Heart right ventricle (tissue), 16 donors: ENCODE data around the gene VAPB. TPM values are rescaled to one million over a fixed set of nuclear protein-coding genes. Genes with fewer than 3 reads are reported as not detected.

Experiments used
- ATAC-seq, 8 donors: fragments of 200-7000 bp; cut with Tn5 transposase; one replicate each; pipeline ENCODE4 v1.9.1; 2020; ENCODE audit warnings: mild to moderate bottlenecking in 8 of 8, moderate library complexity in 8 of 8, moderate number of reproducible peaks in 1 of 8
- DNase-seq, 2 donors: peaks; one replicate each; pipeline ENCODE4 v3.0.0-alpha.2; 2020
- H3K27ac ChIP-seq, 10 donors: fragments of 200-600 bp; sonication (generic) in 2 of 10; one replicate each; pipeline versions ENCODE4 v1.5.0 to v1.8.0; 2020 to 2022; ENCODE audit warnings: mild to moderate bottlenecking in 3 of 10
- H3K27me3 ChIP-seq, 7 donors: fragments of 200-600 bp; one replicate each; pipeline ENCODE4 v1.8.0; 2021 to 2022; ENCODE audit warnings: mild to moderate bottlenecking in 2 of 7
- H3K36me3 ChIP-seq, 9 donors: fragments of 200-600 bp; sonication (generic) in 1 of 9; one replicate each; pipeline versions ENCODE4 v1.5.0 to v1.8.0; 2020 to 2022; ENCODE audit warnings: mild to moderate bottlenecking in 2 of 9
- H3K4me1 ChIP-seq, 9 donors: fragments of 200-600 bp; sonication (generic) in 1 of 9; one replicate each; pipeline versions ENCODE4 v1.5.0 to v1.8.0; 2020 to 2022; ENCODE audit warnings: mild to moderate bottlenecking in 4 of 9
- H3K4me3 ChIP-seq, 10 donors: fragments of 200-600 bp; sonication (generic) in 2 of 10; one replicate each; pipeline versions ENCODE4 v1.5.0 to v1.8.0; 2020 to 2022; ENCODE audit warnings: mild to moderate bottlenecking in 7 of 10, moderate library complexity in 2 of 10
- H3K9me3 ChIP-seq, 11 donors: fragments of 200-600 bp in 10 of 11; sonication (generic) in 2 of 11; one replicate each; pipeline versions ENCODE4 v1.5.0 to v1.8.0; 2013 to 2022; ENCODE audit warnings: mild to moderate bottlenecking in 2 of 11, control low read depth in 1 of 11, moderate library complexity in 1 of 11
- WGBS, 2 donors: extraction: QIAGEN DNeasy Blood & Tissue Kit; methylation state at CpG; one replicate each; pipeline ENCODE4 v1.1.7; 2013; ENCODE audit warnings: inconsistent platforms in 1 of 2; 5-methylcytosine and 5-hydroxymethylcytosine counted together
- intact Hi-C, 10 donors: fragments of 100-400 bp; cut with DNase I; formaldehyde crosslinking; loops; one replicate each; pipeline versions ENCODE4 v1.11.1 to v1.14.2; 2022
- polyA plus RNA-seq, 2 donors: library from polyadenylated mRNA; stranded (reverse); fragments of 200-250 nt; gene quantifications; one replicate each; pipeline ENCODE4 v1.2.3, GENCODE V29; 2013
- total RNA-seq, 10 donors: library from RNA; stranded (reverse); fragmentation: NEBNext Ultra II Directional in 3 of 10; extraction: Animal tissue kit (Norgen Biotek cat#: 25700) in 3 of 10; gene quantifications; one replicate each; pipeline versions ENCODE4 v1.2.1 to v1.2.4, GENCODE V29; 2021 to 2023
- TF ChIP-seq, protein P1 (sequence below), 9 donors: fragments of 200-600 bp; sonication (generic) in 2 of 9; IDR thresholded peaks; one replicate each; pipeline versions ENCODE4 v1.5.0 to v1.8.0; 2021 to 2022; ENCODE audit warnings: antibody characterized with exemption in 9 of 9, mild to moderate bottlenecking in 5 of 9, moderate library complexity in 1 of 9
- donor health status: Arrhythmogenic right ventricular cardiomyopathy.
- donor health status: ischemic (EF 13 %, LVEDD 7.1; RV severe dilation, severe dysfunction).
- donor health status: healthy with polysubstance abuse.
- donor health status: DM: no; HTN: yes; CAD: no.
- donor health status: DM: no; HTN: no; CAD: no.
- donor health status: ischemic (EF 25% LVEDD 6.9; RV normal size, moderate dysfunction).
- donor health status: ischemic (EF 25% LVEDD 5.7; RV mildly dilated, moderate dysfunction).
- donor health status: healthy.
- donor health status: DM: yes; HTN: yes; CAD: no.
- donor health status: Ischemic cardiomyopathy.
- donor health status: ischemic (EF 35%, LVEDD 5.7; RV mildly dilated, moderate dysfunction).
- donor health status: nonischemic (EF 11% LVEDD 7.7; RV severe dilation, severe dysfunction).
- donor health status: DM: yes; HTN: yes; CAD: no.
- donor health status: PGD.
- donor health status: ischemic (EF 29% LVEDD 5.4; RV normal size, mild dysfunction).
- donor health status: nonischemic (EF 23%, LVEDD 6.1; RV moderate dilation, normal function).

The VAPB gene
- total and polyA plus RNA-seq, 12 donors, result 20.8 to 89.9 (median 69.8) TPM

DNA sequence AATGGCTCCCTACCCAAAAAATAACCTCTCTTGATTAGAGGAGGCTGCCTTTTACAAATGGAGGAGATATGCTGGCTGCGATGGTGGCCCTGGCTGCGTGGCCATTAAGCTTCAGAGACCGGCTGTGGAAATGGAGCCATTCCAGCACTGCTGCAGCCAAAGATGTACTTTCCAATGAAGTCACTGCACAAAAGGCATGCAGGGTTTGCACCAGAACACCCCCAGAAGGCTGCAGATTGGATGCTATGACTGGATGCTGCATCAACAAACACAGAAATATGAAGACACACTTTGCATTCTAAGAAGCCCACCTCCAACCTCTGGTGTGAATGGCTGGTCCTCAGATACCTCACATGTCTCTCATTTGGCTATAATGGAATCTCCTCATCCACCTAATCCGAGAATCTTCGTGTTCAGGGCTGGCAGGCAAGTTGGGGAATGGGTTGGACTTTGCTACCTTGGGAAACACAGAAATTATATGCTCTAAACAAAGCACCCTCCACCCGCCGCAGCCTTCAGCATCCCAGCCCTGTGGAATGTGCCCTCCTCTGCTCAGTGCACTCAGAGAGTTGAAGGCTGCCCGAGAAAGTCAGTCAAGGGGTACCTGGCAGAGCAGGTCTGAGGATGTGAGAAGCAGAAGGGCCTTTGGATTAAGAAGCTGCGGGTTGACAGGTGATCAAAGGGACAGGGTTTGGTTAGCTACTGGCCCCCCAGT, 90.9 kb downstream of the VAPB start:
- Histone ChIP-seq H3K9me3 (peaks cover 0 to 38% (median 13%) of the 10 kb centered on the region in 11 donors), H3K4me1 (peaks cover 0 to 8% (median 0%) of the 10 kb centered on the region in 9 donors), H3K27me3 (peaks cover 0 to 6% (median 0%) of the 10 kb centered on the region in 7 donors), H3K36me3 (no peaks in the 10 kb centered on the region), H3K4me3 (no peak overlapping the region), H3K27ac (peak overlapping the region in 4 of 10 donors; percentile 0 to 60 (median 37))
- intact Hi-C loops, result loop anchor here in 3 of 10 donors (5.0 to 10.0 kb wide), 2 partner anchors 165 to 977 kb away; no protein-coding TSS in a partner anchor
- ATAC-seq, result peak in 4 of 8 donors; percentile 32 to 66 (median 44)
- 76 to 77% methylated on average over 9 of the region's 9 CpGs for WGBS, 2 donors
- TF ChIP-seq, protein P1, sequence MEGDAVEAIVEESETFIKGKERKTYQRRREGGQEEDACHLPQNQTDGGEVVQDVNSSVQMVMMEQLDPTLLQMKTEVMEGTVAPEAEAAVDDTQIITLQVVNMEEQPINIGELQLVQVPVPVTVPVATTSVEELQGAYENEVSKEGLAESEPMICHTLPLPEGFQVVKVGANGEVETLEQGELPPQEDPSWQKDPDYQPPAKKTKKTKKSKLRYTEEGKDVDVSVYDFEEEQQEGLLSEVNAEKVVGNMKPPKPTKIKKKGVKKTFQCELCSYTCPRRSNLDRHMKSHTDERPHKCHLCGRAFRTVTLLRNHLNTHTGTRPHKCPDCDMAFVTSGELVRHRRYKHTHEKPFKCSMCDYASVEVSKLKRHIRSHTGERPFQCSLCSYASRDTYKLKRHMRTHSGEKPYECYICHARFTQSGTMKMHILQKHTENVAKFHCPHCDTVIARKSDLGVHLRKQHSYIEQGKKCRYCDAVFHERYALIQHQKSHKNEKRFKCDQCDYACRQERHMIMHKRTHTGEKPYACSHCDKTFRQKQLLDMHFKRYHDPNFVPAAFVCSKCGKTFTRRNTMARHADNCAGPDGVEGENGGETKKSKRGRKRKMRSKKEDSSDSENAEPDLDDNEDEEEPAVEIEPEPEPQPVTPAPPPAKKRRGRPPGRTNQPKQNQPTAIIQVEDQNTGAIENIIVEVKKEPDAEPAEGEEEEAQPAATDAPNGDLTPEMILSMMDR (IDR thresholded peaks at IDR 0.05), result no peak
- no peak for DNase-seq

DNA sequence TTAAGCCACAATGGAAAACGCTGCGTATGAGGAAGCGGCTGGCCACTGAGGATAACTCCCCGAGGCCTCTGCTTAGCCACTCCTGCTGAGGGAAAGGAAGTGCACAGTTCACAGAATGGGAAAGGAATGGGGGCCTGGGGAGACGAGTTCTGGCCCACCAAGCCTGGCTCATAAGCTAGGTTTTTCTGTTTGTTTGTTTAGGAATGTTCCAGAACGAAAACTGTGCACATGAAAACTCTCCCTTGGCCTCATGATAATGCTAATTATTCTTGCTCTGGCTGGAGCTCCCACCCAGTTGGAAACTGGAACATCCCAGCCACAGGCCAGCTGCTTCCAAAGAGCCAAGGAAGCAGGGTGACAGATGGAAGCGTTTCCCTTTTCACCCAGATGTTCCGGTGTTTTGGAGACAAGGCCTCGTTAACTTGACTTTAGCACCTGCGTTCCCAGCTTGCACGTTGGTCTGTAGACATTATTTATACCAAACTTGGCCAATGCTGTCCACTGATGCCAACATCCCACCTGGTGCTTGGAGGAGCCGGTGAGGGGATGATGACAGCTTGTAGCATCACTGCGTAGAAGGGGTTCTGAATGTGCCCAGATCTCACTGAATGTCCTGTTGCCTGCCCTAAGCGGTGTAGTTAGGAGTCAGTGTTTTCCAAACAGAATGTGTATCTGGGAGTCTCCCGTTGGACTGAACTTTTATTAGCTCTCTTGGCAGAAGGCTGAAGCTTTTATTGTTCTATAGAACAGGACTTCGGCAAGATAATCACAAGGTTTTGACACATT, 91.7 kb downstream of the VAPB start:
- Histone ChIP-seq H3K4me1 (peaks cover 0 to 8% (median 0%) of the 10 kb centered on the region in 9 donors), H3K9me3 (peaks cover 0 to 47% (median 19%) of the 10 kb centered on the region in 11 donors), H3K36me3 (no peaks in the 10 kb centered on the region), H3K27me3 (peaks cover 0 to 6% (median 0%) of the 10 kb centered on the region in 7 donors), H3K27ac (peak overlapping the region in 5 of 10 donors; percentile 0 to 60 (median 46)), H3K4me3 (no peak overlapping the region)
- 71 to 74% methylated on average over 16 of the region's 16 CpGs for WGBS, 2 donors
- ATAC-seq, result peak in 6 of 8 donors; percentile 77 to 83 (median 80)
- TF ChIP-seq, protein P1 (IDR thresholded peaks at IDR 0.05), result no peak
- intact Hi-C loops, result loop anchor here in 3 of 10 donors (5.0 to 10.0 kb wide), 2 partner anchors 164 to 977 kb away; no protein-coding TSS in a partner anchor
- DNase-seq, result peak in 1 of 2 donors; percentile 38

DNA sequence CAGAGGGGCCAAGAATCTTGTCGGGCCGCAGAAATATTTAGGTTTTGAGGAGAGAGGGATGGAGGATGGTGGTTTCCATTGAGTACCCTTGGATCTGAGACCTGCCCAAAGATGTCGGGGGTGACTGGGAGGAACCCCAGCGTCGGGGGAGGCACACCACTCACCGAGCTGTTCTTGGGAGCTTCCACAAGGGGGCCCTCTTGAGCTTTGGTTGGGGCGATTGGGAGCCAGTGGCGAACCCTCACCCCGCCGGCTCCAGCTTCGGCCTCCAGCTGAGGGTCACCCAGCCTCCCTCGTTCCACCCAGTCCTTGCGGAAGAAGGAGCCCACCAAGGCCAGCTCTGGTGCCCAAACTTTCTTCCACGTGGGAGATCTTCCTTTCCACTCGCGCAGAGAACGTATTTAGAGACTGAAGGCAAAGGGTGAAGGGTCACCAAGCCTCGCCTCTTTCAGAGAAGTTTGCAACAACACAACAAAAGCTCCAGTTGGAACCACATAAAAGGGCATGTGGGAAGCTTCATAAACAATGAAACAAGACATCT, 92.5 kb downstream of the VAPB start:
- ATAC-seq, result peak in 6 of 8 donors; percentile 21 to 70 (median 60)
- Histone ChIP-seq H3K4me3 (no peak overlapping the region), H3K9me3 (peaks cover 0 to 53% (median 27%) of the 10 kb centered on the region in 11 donors), H3K36me3 (no peaks in the 10 kb centered on the region), H3K4me1 (peaks cover 0 to 8% (median 0%) of the 10 kb centered on the region in 9 donors), H3K27me3 (peaks cover 0 to 6% (median 0%) of the 10 kb centered on the region in 7 donors), H3K27ac (peak overlapping the region in 4 of 10 donors; percentile 28 to 57 (median 39))
- intact Hi-C loops, result loop anchor here in 3 of 10 donors (5.0 to 10.0 kb wide), 2 partner anchors 163 to 976 kb away; no protein-coding TSS in a partner anchor
- 21 to 29% methylated on average over 18 of the region's 18 CpGs for WGBS, 2 donors
- TF ChIP-seq, protein P1 (IDR thresholded peaks at IDR 0.05), result peak in 8 of 9 donors; percentile 18 to 58 (median 45)
- peak; percentile 36 to 38 for DNase-seq

DNA sequence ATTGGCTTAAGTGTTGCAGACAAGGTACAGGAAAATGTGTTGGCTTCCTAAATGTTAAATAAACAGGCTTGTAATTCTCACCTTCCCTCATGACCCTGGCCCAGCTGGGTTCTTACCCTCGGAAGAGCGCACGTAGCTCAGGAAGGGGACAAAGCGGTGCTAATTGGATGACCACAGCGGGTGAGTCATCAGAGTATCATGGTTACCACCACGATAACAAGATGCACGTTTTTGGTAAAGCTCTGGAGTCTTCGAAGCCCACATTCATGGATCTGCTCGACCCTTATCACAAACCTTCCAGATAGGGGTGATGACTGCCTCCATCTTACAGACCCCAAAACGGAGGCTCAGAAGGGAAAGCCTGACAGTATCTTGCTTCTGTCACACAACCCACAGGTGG, 93.4 kb downstream of the VAPB start:
- H3K27ac ChIP-seq, result no peak overlapping the region
- intact Hi-C loops, result loop anchor here in 3 of 10 donors (5.0 to 10.0 kb wide), 2 partner anchors 162 to 975 kb away; no protein-coding TSS in a partner anchor
- DNase-seq (no peak), ATAC-seq (no peak)
- peaks cover 0 to 6% (median 0%) of the 10 kb centered on the region in 7 donors for H3K27me3 ChIP-seq
- TF ChIP-seq, protein P1 (IDR thresholded peaks at IDR 0.05), result no peak
- H3K4me3 ChIP-seq, result no peak overlapping the region
- no peaks in the 10 kb centered on the region for H3K36me3 ChIP-seq
- WGBS, 2 donors, result 39 to 54% methylated on average over 10 of the region's 10 CpGs
- peaks cover 0 to 8% (median 0%) of the 10 kb centered on the region in 9 donors for H3K4me1 ChIP-seq
- peaks cover 0 to 53% (median 27%) of the 10 kb centered on the region in 11 donors for H3K9me3 ChIP-seq
